HUDEP-2 (cell line): Measurements from ENCODE around the gene GATA5.
A peak's percentile ranks its signal among the peaks of the same experiment; 100 is the strongest.

Experiments
- DNase-seq, 76 experiments: peaks; one replicate each; lab custom pipeline; 2025; ENCODE audit not compliant: unreplicated experiment in 76 of 76; lab: John Stamatoyannopoulos, UW

GATA5 gene

GRCh38 chr20:62475027-62475771, 596 bp downstream of the GATA5 start:
- peak in 11 of 76 experiments; percentile 32 to 67 (median 49) for DNase-seq

- no peak for DNase-seq
Observed at GRCh38 chr20:62474604-62475026, 1.2 kb downstream of the GATA5 start.

DNA sequence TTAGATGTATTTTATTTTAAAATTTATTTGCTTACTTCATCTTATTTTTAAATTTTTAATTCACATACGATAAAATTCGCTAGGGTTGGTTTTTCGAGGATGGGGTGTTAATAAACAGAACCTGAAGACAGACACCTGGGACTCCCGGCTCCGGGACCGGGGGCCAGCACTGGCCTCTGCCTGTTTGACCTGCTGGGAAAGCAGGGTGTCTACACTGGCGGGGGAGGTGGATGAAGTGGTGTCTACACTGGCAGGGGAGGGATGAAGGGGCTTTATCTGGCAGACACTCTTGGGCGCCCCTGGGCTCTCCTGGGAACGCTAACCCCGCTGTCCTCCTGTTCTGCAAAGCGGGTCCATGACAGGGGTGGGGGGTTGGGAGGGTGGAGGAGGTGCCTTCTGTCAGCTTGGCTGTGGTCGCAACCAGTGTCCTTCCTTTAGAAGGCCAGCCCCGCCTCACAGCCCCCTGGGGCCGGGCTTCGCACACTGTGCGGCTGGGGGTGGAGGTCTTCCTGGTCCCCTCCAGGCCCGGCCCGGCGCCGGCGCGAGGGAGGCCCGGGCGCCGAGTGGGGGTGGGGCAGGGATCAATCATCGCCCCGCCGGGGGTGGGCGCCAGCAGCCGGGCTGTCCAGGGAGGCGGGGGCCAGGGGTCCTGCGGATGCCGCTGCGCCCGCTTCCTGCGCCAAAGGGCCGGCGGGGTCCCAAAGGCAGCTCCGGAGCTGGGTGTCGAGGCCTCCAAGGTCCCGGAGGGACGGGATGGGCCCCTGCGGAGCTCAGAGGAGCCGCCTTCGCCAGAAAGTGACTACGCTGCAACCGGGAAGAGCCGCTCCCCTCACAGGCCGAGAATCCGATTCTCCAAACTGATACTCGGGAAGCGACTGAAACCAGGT, 1.8 kb downstream of the GATA5 start:
- no peak for DNase-seq

GRCh38 chr20:62472941-62473585, 2.7 kb downstream of the GATA5 start:
- no peak for DNase-seq

- DNase-seq: no peak
Observed at GRCh38 chr20:62472138-62472940, 3.5 kb downstream of the GATA5 start.

GRCh38 chr20:62470459-62470858, 5.3 kb downstream of the GATA5 start:
- no peak for DNase-seq

DNA sequence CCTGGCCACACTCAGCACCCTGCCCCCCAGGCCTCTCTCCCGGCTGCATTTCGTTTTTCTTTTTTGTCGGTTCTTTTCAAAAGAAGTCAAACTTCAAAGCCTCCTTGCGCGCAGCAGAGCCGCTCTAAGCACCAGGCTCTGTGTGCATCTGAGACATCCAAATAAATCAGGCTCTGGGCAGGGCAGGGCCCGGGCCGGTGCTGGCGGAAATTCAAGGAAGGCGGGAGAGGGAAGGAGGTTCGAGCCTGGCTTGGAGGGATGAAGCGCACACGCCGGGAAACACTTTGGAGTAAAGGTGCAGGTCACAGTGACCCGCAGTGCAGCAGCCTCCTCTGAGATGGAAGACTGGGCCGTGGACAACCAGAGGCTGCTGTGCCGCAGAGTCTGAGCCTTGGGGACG, 5.8 kb downstream of the GATA5 start:
- no peak for DNase-seq

- DNase-seq: no peak
Observed at GRCh38 chr20:62469352-62469751, 6.4 kb downstream of the GATA5 start.

- no peak for DNase-seq
Observed at GRCh38 chr20:62466806-62467537, 8.8 kb downstream of the GATA5 start.

DNA sequence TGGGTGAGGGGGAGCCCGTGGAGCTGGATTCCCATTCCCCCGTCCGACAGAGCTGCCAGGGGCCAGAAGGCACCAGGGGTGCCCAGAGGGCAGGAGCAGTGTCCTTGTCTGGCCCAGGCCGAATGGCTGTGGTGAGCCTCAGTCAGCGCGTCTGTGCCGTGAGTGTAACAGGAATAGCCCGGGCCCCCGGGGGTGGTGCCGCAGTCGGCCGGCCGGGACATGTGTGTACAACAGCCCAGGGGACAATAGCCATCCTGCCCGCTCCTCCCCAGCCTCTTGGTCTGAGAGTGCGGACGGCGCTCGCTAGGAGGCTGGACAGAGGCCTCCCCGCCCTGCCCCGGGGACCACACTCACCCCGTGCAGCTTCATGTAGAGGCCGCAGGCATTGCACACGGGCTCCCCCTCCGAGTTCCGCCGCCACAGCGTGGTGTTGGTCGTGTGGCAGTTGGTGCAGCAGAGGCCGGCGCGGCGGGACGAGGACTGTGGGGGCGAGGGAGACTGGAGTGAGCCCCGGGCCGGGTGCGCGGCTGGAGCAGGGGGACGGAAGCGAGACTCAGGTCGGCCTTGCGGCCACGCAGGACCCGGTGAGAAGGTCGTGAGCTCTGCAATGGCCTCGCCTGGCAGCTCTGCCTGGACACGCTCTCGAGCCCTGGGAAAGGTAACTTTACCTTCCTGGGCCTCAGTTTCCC, 9.6 kb downstream of the GATA5 start:
- DNase-seq: no peak

- DNase-seq: no peak
Observed at GRCh38 chr20:62464990-62465389, 10.8 kb downstream of the GATA5 start.

- DNase-seq: no peak
Observed at GRCh38 chr20:62464425-62464770, 11.4 kb downstream of the GATA5 start.

- no peak for DNase-seq
Observed at GRCh38 chr20:62463651-62464424, 12.0 kb downstream of the GATA5 start.

- no peak for DNase-seq
Observed at GRCh38 chr20:62462976-62463592, 12.7 kb downstream of the GATA5 start.

GRCh38 chr20:62461834-62462233, 14.0 kb downstream of the GATA5 start:
- DNase-seq: no peak

GRCh38 chr20:62461157-62461556, 14.6 kb downstream of the GATA5 start:
- DNase-seq: no peak

- DNase-seq: no peak
Observed at GRCh38 chr20:62460678-62461077, 15.1 kb downstream of the GATA5 start.

GRCh38 chr20:62459488-62459887, 16.3 kb downstream of the GATA5 start:
- peak in 3 of 76 experiments; percentile 7 to 16 (median 14) for DNase-seq
